Stimulated activated CD8-positive, alpha-beta memory T cell treated with anti-CD3 and anti-CD28 coated beads, Interleukin-2, amount 100 ng/mL, for 1 hour (primary cell): ENCODE results near the gene ZBTB8B.

Experiments used
- DNase-seq, 2 donors: peaks; one replicate each; pipeline ENCODE4 v3.0.0-alpha.2; 2020; ENCODE audit warnings: low read depth in 2 of 2

The ZBTB8B gene

GRCh38 chr1:32508761-32509160 lies 43.9 kb downstream of the ZBTB8B start:
- DNase-seq = no peak

- no peak for DNase-seq
Observed at GRCh38 chr1:32509939-32510338, 45.1 kb downstream of the ZBTB8B start.
